Measurements from ENCODE around the gene COL9A3.

- TF ChIP-seq CTCF (IDR thresholded peaks at IDR 0.05; ENCODE audit: insufficient read depth, low read length, poor library complexity, severe bottlenecking) (no peak), EZH2phosphoT487 (conservative IDR thresholded peaks at IDR 0.05; ENCODE audit: low read length) (no peak)
Measured at GRCh38 chr20:62769346-62770071, 47.3 kb upstream of the COL9A3 start.

Measured in SU-DHL-6 (cell line).